Pulmonary artery endothelial cell (primary cell): ENCODE data around the gene ZNF787. TPM values are rescaled to one million over a fixed set of nuclear protein-coding genes. Genes with fewer than 3 reads are reported as not detected.
"Not testable (repeated sequence)": the region's sequence is repeated elsewhere in the genome, so short reads cannot be mapped to it uniquely, and the experiment has no call there.

Source experiments
- DNase-seq: peaks from one replicate; pipeline ENCODE4 v3.0.0-alpha.2; 2011; ENCODE audit warnings: low read depth, low spot score
- total RNA-seq: library from RNA; depleted of rRNA; stranded (reverse); fragments of >200 nt; gene quantifications from 2 replicates; pipeline ENCODE4 v1.2.3, GENCODE V29; 2014

Gene ZNF787
- total RNA-seq: 36.5 and 39.2 TPM in 2 replicates

GRCh38 chr19:56121180-56122167 lies at the start of gene ZNF787:
Gene ZNF787, minus strand, starts transcription at chr19:56121295. Its CDS starts 18,078 bp downstream, at chr19:56103217.
- peak; percentile 89 for DNase-seq

GRCh38 chr19:56170261-56170660 lies 49.2 kb upstream of the ZNF787 start:
- DNase-seq: no peak

GRCh38 chr19:56167064-56167578 lies 46.0 kb upstream of the ZNF787 start:
- no peak for DNase-seq

GRCh38 chr19:56163097-56163496 lies 42.0 kb upstream of the ZNF787 start:
- no peak for DNase-seq

GRCh38 chr19:56162258-56162657 lies 41.2 kb upstream of the ZNF787 start:
- DNase-seq: peak; percentile 32

- DNase-seq: no peak
Observed at GRCh38 chr19:56161534-56161933, 40.4 kb upstream of the ZNF787 start.

GRCh38 chr19:56159622-56160271 lies 38.7 kb upstream of the ZNF787 start:
- DNase-seq: no peak

- no peak for DNase-seq
Observed at GRCh38 chr19:56159009-56159559, 38.0 kb upstream of the ZNF787 start.

GRCh38 chr19:56158170-56158757 lies 37.2 kb upstream of the ZNF787 start:
- no peak for DNase-seq

GRCh38 chr19:56156768-56157167 lies 35.7 kb upstream of the ZNF787 start:
- no peak for DNase-seq

- no peak for DNase-seq
Observed at GRCh38 chr19:56155124-56155687, 34.1 kb upstream of the ZNF787 start.

- DNase-seq: no peak
Observed at GRCh38 chr19:56153507-56153906, 32.4 kb upstream of the ZNF787 start.

GRCh38 chr19:56152644-56153043 lies 31.5 kb upstream of the ZNF787 start:
- no peak for DNase-seq

GRCh38 chr19:56150358-56150757 lies 29.3 kb upstream of the ZNF787 start:
- no peak for DNase-seq

GRCh38 chr19:56149656-56150038 lies 28.6 kb upstream of the ZNF787 start:
- DNase-seq: no peak

GRCh38 chr19:56148955-56149655 lies 28.0 kb upstream of the ZNF787 start:
- DNase-seq: not testable (repeated sequence)

GRCh38 chr19:56148096-56148495 lies 27.0 kb upstream of the ZNF787 start:
- DNase-seq: no peak

GRCh38 chr19:56147307-56147706 lies 26.2 kb upstream of the ZNF787 start:
- DNase-seq: no peak

GRCh38 chr19:56146904-56147303 lies 25.8 kb upstream of the ZNF787 start:
- no peak for DNase-seq

GRCh38 chr19:56145698-56146097 lies 24.6 kb upstream of the ZNF787 start:
- no peak for DNase-seq

- DNase-seq: no peak
Observed at GRCh38 chr19:56144831-56145230, 23.7 kb upstream of the ZNF787 start.
